ENCODE data around the gene SOX18.

SOX18 gene

DNA sequence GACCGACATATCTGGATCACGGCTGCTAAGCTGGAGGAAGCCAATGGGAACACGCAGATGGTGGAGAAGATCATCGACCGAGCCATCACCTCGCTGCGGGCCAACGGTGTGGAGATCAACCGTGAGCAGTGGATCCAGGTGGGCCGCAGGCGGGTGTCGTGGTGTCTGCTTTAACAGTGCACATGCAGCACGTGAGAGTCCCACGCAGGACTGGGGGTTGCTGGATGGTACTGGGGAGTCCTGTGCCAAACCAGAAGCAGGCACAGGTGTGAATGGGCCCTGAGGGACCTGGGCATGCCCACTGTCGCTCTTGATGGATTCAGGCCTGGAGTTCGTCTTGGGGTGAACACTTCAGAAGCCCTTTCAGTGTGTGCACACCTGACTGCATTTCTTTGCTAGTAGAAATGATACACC lies 38.1 kb downstream of the SOX18 start:
- Histone ChIP-seq H3K4me3 (ENCODE audit: control insufficient read depth in 1 of 7, extremely low read depth in 1 of 7, insufficient read depth in 4 of 7, low read depth in 2 of 7, low read length in 6 of 7) (no peak overlapping the region), H3K9me3 (ENCODE audit: control extremely low read depth in 1 of 5, control insufficient read depth in 4 of 5, insufficient read depth in 2 of 5, low read depth in 1 of 5, low read length in 4 of 5) (peaks cover 0 to 13% (median 4%) of the 10 kb centered on the region in 5 experiments), H3K27me3 (replicated peaks in 2 of 5; ENCODE audit: control insufficient read depth in 4 of 5, insufficient read depth in 5 of 5, low read length in 4 of 5) (no peaks in the 10 kb centered on the region), H3K27ac (ENCODE audit: insufficient read depth in 1 of 2, low read depth in 1 of 2, low read length in 2 of 2, poor library complexity in 1 of 2, severe bottlenecking in 2 of 2) (no peak overlapping the region), H3K4me1 (ENCODE audit: control extremely low read depth in 1 of 4, control insufficient read depth in 4 of 4, insufficient read depth in 4 of 4, low read length in 3 of 4) (peaks cover 0 to 7% (median 7%) of the 10 kb centered on the region in 4 experiments), H3K36me3 (ENCODE audit: control insufficient read depth in 4 of 4, insufficient read depth in 4 of 4, low read length in 3 of 4) (peaks cover 25 to 77% (median 61%) of the 10 kb centered on the region in 4 experiments)
- WGBS (ENCODE audit: insufficient coverage), result 98% methylated on average over 14 of the region's 16 CpGs
- CTCF ChIA-PET, result no interaction called here
- POLR2A ChIA-PET, result no interaction called here
- no peak for DNase-seq

GRCh38 chr20:64010711-64011237 lies 38.7 kb downstream of the SOX18 start:
- Histone ChIP-seq H3K27ac (ENCODE audit: insufficient read depth in 1 of 2, low read depth in 1 of 2, low read length in 2 of 2, poor library complexity in 1 of 2, severe bottlenecking in 2 of 2) (no peak overlapping the region), H3K9me3 (ENCODE audit: control extremely low read depth in 1 of 5, control insufficient read depth in 4 of 5, insufficient read depth in 2 of 5, low read depth in 1 of 5, low read length in 4 of 5) (peaks cover 0 to 13% (median 4%) of the 10 kb centered on the region in 5 experiments), H3K36me3 (ENCODE audit: control insufficient read depth in 4 of 4, insufficient read depth in 4 of 4, low read length in 3 of 4) (peaks cover 25 to 77% (median 61%) of the 10 kb centered on the region in 4 experiments), H3K27me3 (replicated peaks in 2 of 5; ENCODE audit: control insufficient read depth in 4 of 5, insufficient read depth in 5 of 5, low read length in 4 of 5) (no peaks in the 10 kb centered on the region), H3K4me1 (ENCODE audit: control extremely low read depth in 1 of 4, control insufficient read depth in 4 of 4, insufficient read depth in 4 of 4, low read length in 3 of 4) (peaks cover 0 to 7% (median 7%) of the 10 kb centered on the region in 4 experiments), H3K4me3 (ENCODE audit: control insufficient read depth in 1 of 7, extremely low read depth in 1 of 7, insufficient read depth in 4 of 7, low read depth in 2 of 7, low read length in 6 of 7) (no peak overlapping the region)
- DNase-seq, result no peak
- CTCF ChIA-PET, result interaction anchor here (1.1 kb wide), 1 partner anchor 27 kb away, joined by 4 read pairs; no protein-coding TSS in a partner anchor
- POLR2A ChIA-PET, result no interaction called here
- WGBS (ENCODE audit: insufficient coverage), result 96% methylated on average over 7 of the region's 8 CpGs

GRCh38 chr20:64009811-64010387 lies 39.5 kb downstream of the SOX18 start:
- Histone ChIP-seq H3K9me3 (ENCODE audit: control extremely low read depth in 1 of 5, control insufficient read depth in 4 of 5, insufficient read depth in 2 of 5, low read depth in 1 of 5, low read length in 4 of 5) (peaks cover 0 to 13% (median 4%) of the 10 kb centered on the region in 5 experiments), H3K4me3 (ENCODE audit: control insufficient read depth in 1 of 7, extremely low read depth in 1 of 7, insufficient read depth in 4 of 7, low read depth in 2 of 7, low read length in 6 of 7) (no peak overlapping the region), H3K27ac (ENCODE audit: insufficient read depth in 1 of 2, low read depth in 1 of 2, low read length in 2 of 2, poor library complexity in 1 of 2, severe bottlenecking in 2 of 2) (no peak overlapping the region), H3K27me3 (replicated peaks in 2 of 5; ENCODE audit: control insufficient read depth in 4 of 5, insufficient read depth in 5 of 5, low read length in 4 of 5) (no peaks in the 10 kb centered on the region), H3K36me3 (ENCODE audit: control insufficient read depth in 4 of 4, insufficient read depth in 4 of 4, low read length in 3 of 4) (peaks cover 23 to 77% (median 60%) of the 10 kb centered on the region in 4 experiments), H3K4me1 (ENCODE audit: control extremely low read depth in 1 of 4, control insufficient read depth in 4 of 4, insufficient read depth in 4 of 4, low read length in 3 of 4) (peaks cover 0 to 7% (median 7%) of the 10 kb centered on the region in 4 experiments)
- peak in 2 of 3 donors; percentile 25 to 39 for DNase-seq
- POLR2A ChIA-PET, result interaction anchor here (0.9 kb wide), 1 partner anchor 17 kb away, joined by 4 read pairs; no protein-coding TSS in a partner anchor
- 76% methylated on average over 11 of the region's 13 CpGs for WGBS (ENCODE audit: insufficient coverage)
- CTCF ChIA-PET, result interaction anchor here (1.1 kb wide), 1 partner anchor 28 kb away, joined by 4 read pairs; no protein-coding TSS in a partner anchor

- 100% methylated on average over 3 of the region's 3 CpGs for WGBS (ENCODE audit: insufficient coverage)
- H3K27me3 ChIP-seq (replicated peaks in 2 of 5; ENCODE audit: control insufficient read depth in 4 of 5, insufficient read depth in 5 of 5, low read length in 4 of 5), result no peaks in the 10 kb centered on the region
- H3K4me1 ChIP-seq (ENCODE audit: control extremely low read depth in 1 of 4, control insufficient read depth in 4 of 4, insufficient read depth in 4 of 4, low read length in 3 of 4), result peaks cover 0 to 7% (median 7%) of the 10 kb centered on the region in 4 experiments
- no peak for DNase-seq
- H3K9me3 ChIP-seq (ENCODE audit: control extremely low read depth in 1 of 5, control insufficient read depth in 4 of 5, insufficient read depth in 2 of 5, low read depth in 1 of 5, low read length in 4 of 5), result peaks cover 0 to 13% (median 4%) of the 10 kb centered on the region in 5 experiments
- no peak overlapping the region for H3K27ac ChIP-seq (ENCODE audit: insufficient read depth in 1 of 2, low read depth in 1 of 2, low read length in 2 of 2, poor library complexity in 1 of 2, severe bottlenecking in 2 of 2)
- ChIA-PET POLR2A (no interaction called here), CTCF (interaction anchor here (0.8 to 1.6 kb wide), 3 partner anchors 22 to 31 kb away, joined by 3 to 5 read pairs (median 3); partner anchors contain the start of gene SAMD10)
- no peak overlapping the region for H3K4me3 ChIP-seq (ENCODE audit: control insufficient read depth in 1 of 7, extremely low read depth in 1 of 7, insufficient read depth in 4 of 7, low read depth in 2 of 7, low read length in 6 of 7)
- peaks cover 24 to 78% (median 61%) of the 10 kb centered on the region in 4 experiments for H3K36me3 ChIP-seq (ENCODE audit: control insufficient read depth in 4 of 4, insufficient read depth in 4 of 4, low read length in 3 of 4)
Observed at GRCh38 chr20:64006902-64007301, 42.5 kb downstream of the SOX18 start.

- WGBS (ENCODE audit: insufficient coverage), result 92% methylated on average over 8 of the region's 10 CpGs
- DNase-seq, result no peak
- peaks cover 23 to 79% (median 61%) of the 10 kb centered on the region in 4 experiments for H3K36me3 ChIP-seq (ENCODE audit: control insufficient read depth in 4 of 4, insufficient read depth in 4 of 4, low read length in 3 of 4)
- peaks cover 0 to 7% (median 7%) of the 10 kb centered on the region in 4 experiments for H3K4me1 ChIP-seq (ENCODE audit: control extremely low read depth in 1 of 4, control insufficient read depth in 4 of 4, insufficient read depth in 4 of 4, low read length in 3 of 4)
- H3K27ac ChIP-seq (ENCODE audit: insufficient read depth in 1 of 2, low read depth in 1 of 2, low read length in 2 of 2, poor library complexity in 1 of 2, severe bottlenecking in 2 of 2), result no peak overlapping the region
- H3K4me3 ChIP-seq (ENCODE audit: control insufficient read depth in 1 of 7, extremely low read depth in 1 of 7, insufficient read depth in 4 of 7, low read depth in 2 of 7, low read length in 6 of 7), result no peak overlapping the region
- POLR2A ChIA-PET, result no interaction called here
- H3K27me3 ChIP-seq (replicated peaks in 2 of 5; ENCODE audit: control insufficient read depth in 4 of 5, insufficient read depth in 5 of 5, low read length in 4 of 5), result no peaks in the 10 kb centered on the region
- CTCF ChIA-PET, result interaction anchor here (0.8 to 1.6 kb wide), 3 partner anchors 22 to 32 kb away, joined by 3 to 5 read pairs (median 3); partner anchors contain the start of gene SAMD10
- H3K9me3 ChIP-seq (ENCODE audit: control extremely low read depth in 1 of 5, control insufficient read depth in 4 of 5, insufficient read depth in 2 of 5, low read depth in 1 of 5, low read length in 4 of 5), result peaks cover 0 to 13% (median 4%) of the 10 kb centered on the region in 5 experiments
Observed at GRCh38 chr20:64006490-64006889, 42.9 kb downstream of the SOX18 start.

DNA sequence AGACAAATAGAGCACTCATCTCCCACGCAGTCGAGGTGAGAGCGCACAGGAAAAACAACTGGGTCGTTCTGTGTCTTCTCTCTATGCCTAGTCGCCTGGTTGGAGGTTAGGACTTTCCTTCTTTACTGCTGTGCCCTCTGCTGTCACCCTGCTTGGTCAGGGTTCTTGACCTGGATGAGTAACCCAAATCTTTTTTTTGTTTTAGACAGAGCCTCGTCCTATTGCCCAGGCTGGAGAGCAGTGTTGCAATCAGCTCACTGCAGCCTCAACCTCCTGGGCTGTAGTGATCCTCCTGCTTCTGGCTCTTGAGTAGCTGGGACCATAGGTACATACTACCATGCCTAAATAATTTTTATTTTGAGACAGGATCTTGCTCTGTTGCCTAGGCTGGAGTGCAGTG lies 44.0 kb downstream of the SOX18 start:
- H3K36me3 ChIP-seq (ENCODE audit: control insufficient read depth in 4 of 4, insufficient read depth in 4 of 4, low read length in 3 of 4), result peaks cover 18 to 78% (median 54%) of the 10 kb centered on the region in 4 experiments
- H3K27ac ChIP-seq (ENCODE audit: insufficient read depth in 1 of 2, low read depth in 1 of 2, low read length in 2 of 2, poor library complexity in 1 of 2, severe bottlenecking in 2 of 2), result no peak overlapping the region
- ChIA-PET CTCF (interaction anchor here (1.6 kb wide), 1 partner anchor 21 kb away, joined by 5 read pairs; no protein-coding TSS in a partner anchor), POLR2A (no interaction called here)
- WGBS (ENCODE audit: insufficient coverage), result 94% methylated on average over 6 of the region's 6 CpGs
- peaks cover 0 to 10% (median 0%) of the 10 kb centered on the region in 5 experiments for H3K9me3 ChIP-seq (ENCODE audit: control extremely low read depth in 1 of 5, control insufficient read depth in 4 of 5, insufficient read depth in 2 of 5, low read depth in 1 of 5, low read length in 4 of 5)
- H3K27me3 ChIP-seq (replicated peaks in 2 of 5; ENCODE audit: control insufficient read depth in 4 of 5, insufficient read depth in 5 of 5, low read length in 4 of 5), result no peaks in the 10 kb centered on the region
- peaks cover 0 to 7% (median 7%) of the 10 kb centered on the region in 4 experiments for H3K4me1 ChIP-seq (ENCODE audit: control extremely low read depth in 1 of 4, control insufficient read depth in 4 of 4, insufficient read depth in 4 of 4, low read length in 3 of 4)
- H3K4me3 ChIP-seq (ENCODE audit: control insufficient read depth in 1 of 7, extremely low read depth in 1 of 7, insufficient read depth in 4 of 7, low read depth in 2 of 7, low read length in 6 of 7), result no peak overlapping the region
- no peak for DNase-seq

Data from common myeloid progenitor, CD34-positive (primary cell).